H1 (cell line): ENCODE results near the gene KREMEN1. TPM values are rescaled to one million over a fixed set of nuclear protein-coding genes. Genes with fewer than 3 reads are reported as not detected.

Experiments
- CTCF ChIA-PET: fragments of 300-600 bp; sonication (Branson Sonifier 250); formaldehyde crosslinking; loops from one replicate; lab custom pipeline; 2021; ENCODE audit not compliant: partially characterized antibody; lab: Charles Lee
- POLR2A ChIA-PET: fragments of 300-600 bp; sonication (Branson Sonifier 250); formaldehyde crosslinking; loops from one replicate; lab custom pipeline; 2021; ENCODE audit warnings: inconsistent platforms; ENCODE audit not compliant: partially characterized antibody; lab: Charles Lee
- DNase-seq, 2 experiments: peaks; one replicate each; pipeline versions ENCODE4 v3.0.0 to v3.0.0-alpha.2; 2010 to 2022; ENCODE audit warnings: low spot score in 2 of 2, low read depth in 1 of 2, mixed read lengths in 1 of 2
- FAIRE-seq: peaks from 2 replicates; lab custom pipeline; 2011; peaks lifted over from hg19 to GRCh38; lab: Jason Lieb, UNC
- H2AFZ ChIP-seq: 2 replicates; pipeline ENCODE4 v1.8.1; 2012; ENCODE audit warnings: low read length, inconsistent platforms
- H2AK5ac ChIP-seq: 2 replicates; pipeline ENCODE4 v1.6.1; 2013; ENCODE audit warnings: low read depth, low read length
- H2BK120ac ChIP-seq: replicated peaks from 2 replicates; pipeline ENCODE3; 2013; ENCODE audit warnings: low read depth, low read length, inconsistent platforms
- H2BK12ac ChIP-seq: 2 replicates; pipeline ENCODE4 v1.6.1; 2013; ENCODE audit warnings: low read depth, low read length
- H2BK15ac ChIP-seq: 2 replicates; pipeline ENCODE4 v1.6.1; 2013; ENCODE audit warnings: low read length
- H2BK20ac ChIP-seq: 2 replicates; pipeline ENCODE4 v1.6.1; 2013; ENCODE audit warnings: low read length
- H2BK5ac ChIP-seq: 2 replicates; pipeline ENCODE4 v1.6.1; 2013; ENCODE audit warnings: low read depth, low read length
- H3K14ac ChIP-seq: 2 replicates; pipeline ENCODE4 v1.6.1; 2013; ENCODE audit warnings: inconsistent platforms; ENCODE audit not compliant: insufficient read length
- H3K18ac ChIP-seq: 2 replicates; pipeline ENCODE4 v1.6.1; 2013; ENCODE audit warnings: low read length; ENCODE audit errors: extremely low read depth
- H3K23ac ChIP-seq: 2 replicates; pipeline ENCODE4 v1.6.1; 2013; ENCODE audit warnings: inconsistent platforms; ENCODE audit not compliant: insufficient read length
- H3K23me2 ChIP-seq: 2 replicates; pipeline ENCODE4 v1.6.1; 2013; ENCODE audit warnings: low read depth, low read length
- H3K27ac ChIP-seq: 2 replicates; pipeline ENCODE4 v1.6.1; 2011; ENCODE audit warnings: low read depth, low read length, inconsistent platforms
- H3K27me3 ChIP-seq, 4 experiments: replicated peaks in 1 of 4; 1 replicate in 1 of 4; 2 replicates in 3 of 4; pipeline versions ENCODE4 v1.6.1 to v1.8.1; 2011 to 2013; ENCODE audit warnings: low read length in 3 of 4, mild to moderate bottlenecking in 3 of 4, inconsistent platforms in 2 of 4, mixed read lengths in 2 of 4, moderate library complexity in 1 of 4; ENCODE audit not compliant: control insufficient read depth in 3 of 4, insufficient read depth in 3 of 4; ENCODE audit errors: extremely low read depth in 1 of 4
- H3K36me3 ChIP-seq, 4 experiments: 2 replicates each; pipeline versions ENCODE4 v1.6.1 to v1.8.1; 2011 to 2013; ENCODE audit warnings: mild to moderate bottlenecking in 4 of 4, low read length in 3 of 4, moderate library complexity in 2 of 4, control low read depth in 1 of 4, inconsistent platforms in 1 of 4; ENCODE audit not compliant: insufficient read depth in 4 of 4, control insufficient read depth in 2 of 4
- H3K4ac ChIP-seq: replicated peaks from 2 replicates; pipeline ENCODE3; 2013; ENCODE audit warnings: low read length, low read depth, mixed read lengths, inconsistent platforms; ENCODE audit not compliant: insufficient read length
- H3K4me1 ChIP-seq, 4 experiments: replicated peaks in 1 of 4; 1 replicate in 1 of 4; 2 replicates in 3 of 4; pipeline versions ENCODE4 v1.6.1 to v1.8.1; 2011 to 2013; ENCODE audit warnings: low read length in 3 of 4, inconsistent platforms in 2 of 4, mixed read lengths in 1 of 4; ENCODE audit not compliant: insufficient read depth in 4 of 4, control insufficient read depth in 3 of 4
- H3K4me2 ChIP-seq, 2 experiments: 2 replicates each; pipeline versions ENCODE4 v1.6.1 to v1.8.1; 2011 to 2013; ENCODE audit warnings: low read depth in 2 of 2, low read length in 2 of 2, control low read depth in 1 of 2, inconsistent platforms in 1 of 2, mild to moderate bottlenecking in 1 of 2; ENCODE audit not compliant: insufficient read depth in 1 of 2
- H3K4me3 ChIP-seq, 4 experiments: fragments of 200-600, 300-600 bp in 1 of 4; sonication (generic), shearing (Covaris generic), sonication (Bioruptor Twin) in 1 of 4; 2 replicates each; pipeline versions ENCODE4 v1.5.1 to v1.8.1; 2011 to 2016; ENCODE audit warnings: low read length in 4 of 4, low read depth in 3 of 4, control low read depth in 2 of 4, inconsistent platforms in 2 of 4, mild to moderate bottlenecking in 2 of 4, mixed read lengths in 1 of 4, moderate library complexity in 1 of 4; ENCODE audit not compliant: insufficient read depth in 2 of 4; ENCODE audit errors: extremely low read depth in 1 of 4
- H3K56ac ChIP-seq: replicated peaks from 2 replicates; pipeline ENCODE3; 2013; ENCODE audit warnings: low read depth, mild to moderate bottlenecking, mixed read lengths, low read length, inconsistent platforms; ENCODE audit not compliant: insufficient read length
- H3K79me1 ChIP-seq: 2 replicates; pipeline ENCODE4 v1.6.1; 2013; ENCODE audit warnings: low read depth, low read length, control low read depth
- H3K79me2 ChIP-seq, 2 experiments: 2 replicates each; pipeline versions ENCODE4 v1.6.1 to v1.8.1; 2012 to 2013; ENCODE audit warnings: low read length in 2 of 2, mild to moderate bottlenecking in 2 of 2, inconsistent platforms in 1 of 2; ENCODE audit not compliant: insufficient read depth in 2 of 2, control insufficient read depth in 1 of 2
- H3K9ac ChIP-seq, 4 experiments: replicated peaks in 1 of 4; 1 replicate in 1 of 4; 2 replicates in 3 of 4; pipeline versions ENCODE4 v1.6.1 to v1.8.1; 2011 to 2013; ENCODE audit warnings: low read depth in 3 of 4, low read length in 3 of 4, control low read depth in 2 of 4, mild to moderate bottlenecking in 2 of 4, moderate library complexity in 2 of 4, inconsistent platforms in 1 of 4; ENCODE audit errors: extremely low read depth in 1 of 4
- H3K9me3 ChIP-seq, 2 experiments: 2 replicates each; pipeline versions ENCODE4 v1.6.1 to v1.8.1; 2012 to 2013; ENCODE audit warnings: mild to moderate bottlenecking in 2 of 2, moderate library complexity in 2 of 2, control low read depth in 1 of 2, inconsistent platforms in 1 of 2, low read depth in 1 of 2, low read length in 1 of 2, mixed read lengths in 1 of 2; ENCODE audit not compliant: insufficient read depth in 2 of 2
- H4K20me1 ChIP-seq, 2 experiments: replicated peaks in 1 of 2; 2 replicates each; pipeline versions ENCODE3 to v1.8.1; 2011 to 2013; ENCODE audit warnings: inconsistent platforms in 2 of 2, low read length in 2 of 2, mild to moderate bottlenecking in 1 of 2; ENCODE audit not compliant: insufficient read depth in 2 of 2, control insufficient read depth in 1 of 2
- H4K5ac ChIP-seq: 2 replicates; pipeline ENCODE4 v1.6.1; 2013; ENCODE audit warnings: low read length, low read depth, mixed read lengths, inconsistent platforms; ENCODE audit not compliant: insufficient read length
- H4K8ac ChIP-seq: 2 replicates; pipeline ENCODE4 v1.8.0; 2013; ENCODE audit warnings: mild to moderate bottlenecking, moderate library complexity, low read length, inconsistent platforms; ENCODE audit not compliant: insufficient read depth; ENCODE audit errors: extremely low read depth
- H4K91ac ChIP-seq: replicated peaks from 2 replicates; pipeline ENCODE3; 2013; ENCODE audit warnings: low read length, mixed read lengths, inconsistent platforms; ENCODE audit not compliant: insufficient read length
- ATF2 ChIP-seq: IDR thresholded peaks from 2 replicates; pipeline ENCODE4 v1.6.1; 2012; ENCODE audit warnings: low read length, inconsistent platforms
- ATF3 ChIP-seq: IDR thresholded peaks from 2 replicates; pipeline ENCODE4 v1.6.1; 2011; ENCODE audit warnings: low read depth, mild to moderate bottlenecking, low read length; ENCODE audit not compliant: insufficient read depth
- HDAC2 ChIP-seq, 2 experiments: fragments of 300-600 bp in 1 of 2; sonication (generic) in 1 of 2; IDR thresholded peaks; 2 replicates each; pipeline ENCODE4 v1.6.1; 2011 to 2012; ENCODE audit warnings: low read depth in 2 of 2, low read length in 2 of 2, mild to moderate bottlenecking in 2 of 2, moderate library complexity in 2 of 2, borderline replicate concordance in 1 of 2, inconsistent platforms in 1 of 2
- KDM1A ChIP-seq: fragments of 200-600, 300-600 bp; sonication (generic); IDR thresholded peaks from 2 replicates; pipeline ENCODE4 v1.7.1; 2016; ENCODE audit warnings: mild to moderate bottlenecking, low read length, borderline replicate concordance
- KDM5A ChIP-seq: fragments of 200-600 bp; IDR thresholded peaks from 2 replicates; pipeline ENCODE4 v1.7.1; 2012; ENCODE audit warnings: mild to moderate bottlenecking, low read length, inconsistent platforms, mixed read lengths
- RAD21 ChIP-seq, 2 experiments: IDR thresholded peaks in 1 of 2; conservative IDR thresholded peaks in 1 of 2; 2 replicates each; pipeline ENCODE4 v1.6.1; 2011; ENCODE audit warnings: low read depth in 2 of 2, low read length in 2 of 2, improper control_type of control experiment in 1 of 2, inconsistent platforms in 1 of 2, mild to moderate bottlenecking in 1 of 2, moderate library complexity in 1 of 2
- TAF1 ChIP-seq: IDR thresholded peaks from 2 replicates; pipeline ENCODE4 v1.6.1; 2011; ENCODE audit warnings: mild to moderate bottlenecking, low read depth, low read length
- WGBS, 2 experiments: shearing (Covaris generic) in 1 of 2; methylation state at CpG; one replicate each; pipeline versions ENCODE4 v1.1.6 to v1.1.7; 2013 to 2015; ENCODE audit warnings: low lambda C conversion rate in 2 of 2, mixed read lengths in 2 of 2, inconsistent platforms in 1 of 2, low coverage in 1 of 2, missing lambda C conversion rate in 1 of 2; ENCODE audit not compliant: insufficient replicate concordance in 2 of 2, insufficient coverage in 1 of 2, insufficient read length in 1 of 2; ENCODE audit errors: extremely low coverage in 1 of 2, missing lambda C conversion rate in 1 of 2; 5-methylcytosine and 5-hydroxymethylcytosine counted together
- polyA plus RNA-seq, 7 experiments: library from polyadenylated mRNA; depleted of rRNA in 3 of 7; stranded (reverse) in 5 of 7; unstranded in 2 of 7; fragments of >200 nt in 5 of 7; fragments of 200-250 nt in 2 of 7; gene quantifications; 1 replicate in 5 of 7; 2 replicates in 1 of 7; 4 replicates in 1 of 7; pipeline versions ENCODE4 v1.2.1 to v1.2.3, GENCODE V29; 2011 to 2013; ENCODE audit warnings: missing spikeins in 2 of 7, mixed read lengths in 2 of 7
- total RNA-seq: library from RNA; stranded (reverse); fragmentation: NEBNext Ultra II Directional; extraction: Animal tissue kit (Norgen Biotek cat#: 25700); gene quantifications from 2 replicates; pipeline ENCODE4 v1.2.1, GENCODE V29; 2021

KREMEN1 gene
- total and polyA plus RNA-seq, 2 of the 8 experiments (the other 6 are each of a cell fraction or from before 2014, with no cell fraction given) = 2.1 to 3.2 TPM

GRCh38 chr22:29070490-29070889 lies 2.3 kb upstream of the KREMEN1 start:
- POLR2A ChIA-PET = interaction anchor here (1.3 to 2.6 kb wide), 3 partner anchors 13 to 17 kb away, joined by 3 to 12 read pairs (median 4); no protein-coding TSS in a partner anchor
- H3K27me3 ChIP-seq = peaks cover 9 to 51% (median 48%) of the 10 kb centered on the region in 4 experiments
- no peak overlapping the region for H3K14ac ChIP-seq
- H4K5ac ChIP-seq = no peak overlapping the region
- H3K36me3 ChIP-seq = no peaks in the 10 kb centered on the region
- no peak overlapping the region for H3K9ac ChIP-seq
- no peak overlapping the region for H3K4ac ChIP-seq
- peak overlapping the region; percentile 23; the same call in 1 of the 2 replicates for H4K8ac ChIP-seq
- H3K4me3 ChIP-seq = no peak overlapping the region
- no peak overlapping the region for H3K56ac ChIP-seq
- no peak overlapping the region for H3K27ac ChIP-seq
- H3K23me2 ChIP-seq = peaks cover 16% of the 10 kb centered on the region
- H2BK5ac ChIP-seq = no peak overlapping the region
- peak overlapping the region; percentile 56; the same call in 1 of the 2 replicates for H2AK5ac ChIP-seq
- H3K79me2 ChIP-seq = no peaks in the 10 kb centered on the region
- H3K9me3 ChIP-seq = no peaks in the 10 kb centered on the region
- DNase-seq (no peak), FAIRE-seq (no peak)
- H3K4me2 ChIP-seq = peak overlapping the region in 1 of 2 experiments; percentile 52; a peak in 1 of 4 replicates
- H2AFZ ChIP-seq = no peak overlapping the region
- peaks cover 3 to 9% (median 7%) of the 10 kb centered on the region in 4 experiments for H3K4me1 ChIP-seq
- H2BK12ac ChIP-seq = no peak overlapping the region
- no peak overlapping the region for H2BK15ac ChIP-seq
- no peak overlapping the region for H2BK20ac ChIP-seq
- CTCF ChIA-PET = interaction anchor here (1.2 to 1.3 kb wide), 3 partner anchors 12 to 83 kb away, joined by 3 to 5 read pairs (median 3); no protein-coding TSS in a partner anchor
- peaks cover 3 to 7% of the 10 kb centered on the region in 2 experiments for H4K20me1 ChIP-seq
- H3K79me1 ChIP-seq = no peaks in the 10 kb centered on the region
- H3K18ac ChIP-seq = no peak overlapping the region; the same call in 1 of the 2 replicates
- TF ChIP-seq TAF1 (no peak), KDM1A (no peak), ATF2 (no peak), KDM5A (no peak), RAD21 (IDR thresholded peaks at IDR 0.05 in 1 of 2, conservative IDR thresholded peaks at IDR 0.05 in 1 of 2; ENCODE audit: low read depth in 2 of 2, low read length in 2 of 2) (no peak), ATF3 (no peak), HDAC2 (IDR thresholded peaks at IDR 0.05; ENCODE audit: borderline replicate concordance in 1 of 2, low read depth in 2 of 2, low read length in 2 of 2) (no peak)
- no peak overlapping the region for H2BK120ac ChIP-seq
- 86% methylated on average over 4 of the region's 4 CpGs; no CpG with 5 or more reads in 1 of the 2 experiments for WGBS, 2 experiments
- no peak overlapping the region for H4K91ac ChIP-seq
- H3K23ac ChIP-seq = no peak overlapping the region
